NCI-H2029 treated with DMSO at 0.1 percent for 48 hours (cell line): ENCODE results near the gene SCRN1.

Experiments used
- DNase-seq: peaks from one replicate; lab custom pipeline; 2025; lab: John Stamatoyannopoulos, UW

SCRN1 gene

DNA sequence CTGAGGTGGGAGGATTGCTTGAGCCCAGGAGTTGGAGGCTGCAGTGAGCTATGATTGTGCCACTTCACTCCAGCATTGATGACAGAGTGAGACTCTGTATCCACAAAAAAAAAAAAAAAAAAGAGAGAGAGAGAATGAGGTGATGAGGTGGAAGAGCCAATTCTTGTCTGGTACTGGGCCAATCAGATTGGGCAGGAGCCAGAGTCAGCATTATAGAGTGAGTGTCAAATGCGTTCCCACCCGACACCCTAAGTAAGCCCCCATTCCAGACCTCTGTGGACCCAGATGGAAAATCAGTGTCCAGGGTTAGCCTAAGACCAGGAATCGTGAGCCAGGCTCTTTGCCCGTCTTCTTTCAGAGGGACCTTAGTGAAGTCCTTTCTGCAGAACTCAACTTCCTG, 99.3 kb downstream of the SCRN1 start:
- DNase-seq, result no peak

DNA sequence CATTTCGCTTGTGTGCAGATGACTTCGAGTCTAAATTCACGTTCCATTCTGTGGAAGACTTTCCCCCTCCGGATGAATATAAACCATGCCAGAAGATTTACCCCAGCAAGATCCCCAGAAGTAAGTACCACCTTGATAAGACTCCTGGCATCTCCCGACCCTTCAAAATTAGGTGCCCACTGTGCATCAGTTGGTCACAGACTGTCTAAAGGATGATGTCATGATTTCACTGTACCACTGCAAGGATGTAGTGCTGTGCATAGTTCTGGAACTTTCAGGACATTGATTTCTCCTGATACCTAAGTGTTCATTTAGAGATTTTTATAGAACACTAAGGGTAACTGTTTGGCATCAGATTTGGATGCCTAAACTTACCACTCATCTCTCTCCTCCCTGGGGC, 100.3 kb downstream of the SCRN1 start:
- no peak for DNase-seq

DNA sequence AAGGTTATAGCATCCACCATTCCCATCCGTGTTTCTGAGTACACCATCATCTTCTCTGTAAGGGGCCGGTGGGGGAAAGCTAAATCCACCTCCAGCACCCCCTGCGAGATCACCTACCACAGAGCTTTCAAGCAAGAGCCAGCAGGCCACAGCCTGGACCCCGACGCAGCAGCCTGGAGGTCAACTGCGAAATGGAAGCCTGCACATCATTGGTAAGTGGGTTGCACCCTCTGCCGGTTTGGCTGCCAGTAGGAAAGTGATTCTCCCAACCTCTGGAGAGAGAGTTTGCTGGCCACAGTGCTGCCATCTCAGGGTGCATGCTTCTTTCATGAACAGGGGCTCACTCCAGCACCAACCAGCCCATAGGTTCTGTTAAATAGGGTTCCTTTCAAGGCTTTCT, 101.6 kb downstream of the SCRN1 start:
- DNase-seq, result no peak

DNA sequence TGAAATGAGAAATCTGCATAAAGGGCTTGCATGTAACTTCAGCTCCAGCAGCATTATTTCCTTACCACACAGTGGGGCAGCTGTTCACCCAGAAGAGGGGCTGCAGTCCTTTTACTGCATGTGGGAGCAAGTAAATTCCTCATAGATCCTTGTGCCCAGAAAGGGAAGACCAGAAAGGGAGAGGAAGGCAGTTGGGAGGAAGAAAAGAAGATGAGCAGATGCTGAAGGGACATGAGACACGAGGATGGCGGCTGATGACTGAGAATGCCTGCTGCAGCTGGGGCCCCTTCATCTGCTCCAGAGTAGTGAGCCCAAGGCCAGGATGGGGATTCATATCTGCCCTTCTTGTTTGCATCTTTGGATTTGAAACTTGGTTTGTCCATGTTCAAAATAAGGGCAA, 102.8 kb downstream of the SCRN1 start:
- DNase-seq, result no peak

DNA sequence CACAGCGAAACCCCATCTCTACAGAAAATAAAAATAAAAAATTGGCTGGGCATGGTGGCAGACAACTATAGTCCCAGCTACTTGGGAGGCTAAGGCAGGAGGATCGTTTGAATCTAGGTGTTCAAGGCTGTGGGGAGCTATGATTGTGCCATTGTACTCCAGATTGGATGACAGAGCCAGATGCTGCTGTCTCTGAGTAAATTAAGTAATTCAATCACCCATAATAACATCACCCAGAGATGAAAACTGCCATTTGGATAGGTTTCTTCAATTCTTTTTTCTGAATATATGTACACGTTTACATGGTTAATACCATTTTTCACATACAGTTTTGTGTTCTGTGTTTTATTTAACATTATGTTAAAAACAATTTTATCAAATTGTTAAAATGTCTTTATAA, 104.0 kb downstream of the SCRN1 start:
- no peak for DNase-seq

DNA sequence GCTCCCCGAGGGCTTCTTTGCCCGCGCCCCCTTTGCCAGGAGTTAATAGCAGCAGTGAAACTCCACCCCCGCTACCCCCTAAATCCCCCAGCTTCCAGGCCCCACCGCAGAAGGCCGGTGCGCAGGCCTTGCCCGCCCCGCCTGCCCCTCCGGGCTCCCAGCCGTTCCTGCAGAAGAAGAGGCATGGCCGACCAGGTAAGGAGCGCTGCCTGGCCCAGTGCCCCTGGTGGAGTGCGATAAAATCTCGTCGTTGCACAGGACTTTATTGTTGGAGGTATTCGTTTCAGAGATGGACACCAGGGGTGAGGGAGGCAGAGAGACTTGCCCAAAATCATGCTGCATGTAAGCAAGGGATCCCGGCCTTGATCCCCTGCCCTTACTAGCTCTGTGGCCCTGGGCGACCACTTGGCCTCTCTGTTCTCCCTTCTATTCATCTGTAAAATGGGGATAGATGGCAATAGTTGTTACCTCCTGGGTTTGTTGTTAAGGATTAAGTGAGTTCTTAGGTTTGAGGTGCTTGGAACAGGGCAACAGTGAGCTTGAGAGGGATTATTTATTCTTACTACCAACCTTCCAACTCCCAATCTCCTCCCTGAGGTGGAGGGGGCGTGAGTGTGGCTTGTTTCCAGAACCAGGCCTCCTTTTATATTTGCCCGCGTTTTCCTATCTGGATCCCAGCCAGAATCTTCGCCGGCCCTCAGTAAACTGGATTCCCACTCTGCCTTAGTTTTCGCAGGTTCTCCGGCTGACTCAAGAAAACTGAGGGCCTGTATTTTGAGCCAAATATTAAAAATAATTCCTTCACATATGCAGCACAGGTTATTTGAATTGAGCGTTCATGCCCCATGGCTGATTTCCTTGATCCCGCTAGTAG, 105.0 kb downstream of the SCRN1 start:
- peak; percentile 48 for DNase-seq

DNA sequence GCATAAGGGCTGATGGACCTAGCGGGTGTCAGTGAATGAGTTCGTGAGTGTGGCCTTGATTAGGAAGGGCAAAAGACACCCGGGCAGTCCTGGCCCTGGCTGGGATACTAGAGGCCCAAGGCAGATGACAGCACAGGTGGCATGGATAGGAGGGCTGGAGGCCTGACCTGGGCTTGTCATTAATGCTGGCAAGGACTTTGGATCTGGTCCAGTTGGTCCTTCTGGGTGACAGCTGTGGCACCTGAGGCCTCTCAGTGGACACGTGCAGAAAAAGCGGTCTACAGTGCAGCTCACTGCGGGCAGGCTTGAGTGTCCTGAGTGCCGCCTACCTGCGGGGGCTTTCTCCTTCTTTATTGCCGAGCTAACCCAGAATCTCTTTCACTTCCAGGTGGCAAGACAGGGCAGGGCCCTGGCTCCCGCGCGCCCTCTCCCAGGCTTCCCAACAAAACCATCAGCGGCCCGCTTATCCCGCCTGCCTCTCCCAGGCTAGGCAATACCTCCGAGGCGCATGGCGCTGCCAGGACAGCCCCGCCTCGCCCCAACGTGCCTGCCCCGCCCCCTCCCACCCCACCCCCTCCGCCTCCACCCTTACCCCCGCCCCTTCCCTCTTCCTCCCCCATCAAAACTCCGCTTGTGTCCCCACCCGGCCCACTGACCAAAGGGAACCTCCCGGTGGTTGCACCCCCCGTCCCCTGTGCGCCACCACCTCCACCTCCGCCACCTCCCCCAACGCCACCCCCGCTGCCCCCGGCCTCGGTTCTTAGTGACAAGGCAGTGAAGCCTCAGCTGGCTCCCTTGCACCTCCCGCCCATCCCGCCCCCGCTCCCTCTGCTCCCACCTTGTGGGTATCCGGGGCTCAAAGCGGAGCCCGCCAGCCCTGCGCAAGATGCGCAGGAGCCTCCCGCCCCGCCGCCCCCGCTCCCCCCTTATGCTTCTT, 105.9 kb downstream of the SCRN1 start:
- no peak for DNase-seq

DNA sequence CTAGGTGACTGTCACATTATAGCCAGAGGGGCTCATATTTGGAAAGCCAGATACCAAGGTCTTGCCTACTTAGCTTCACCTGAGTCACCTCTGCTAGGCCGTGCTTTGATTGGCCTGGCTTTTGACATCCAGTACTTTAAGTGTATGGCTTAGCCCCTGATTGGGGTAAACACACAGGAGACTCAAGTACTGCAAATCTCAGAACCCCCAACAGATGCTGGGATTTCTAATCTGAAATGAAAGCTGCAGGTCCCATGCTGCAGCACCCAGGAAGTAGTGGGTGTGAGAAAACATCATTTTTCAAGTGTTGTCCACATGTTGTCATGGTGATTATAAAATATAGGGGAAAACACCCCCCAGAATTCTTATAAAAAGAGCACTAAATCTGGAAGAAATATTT, 107.1 kb downstream of the SCRN1 start:
- DNase-seq, result no peak

DNA sequence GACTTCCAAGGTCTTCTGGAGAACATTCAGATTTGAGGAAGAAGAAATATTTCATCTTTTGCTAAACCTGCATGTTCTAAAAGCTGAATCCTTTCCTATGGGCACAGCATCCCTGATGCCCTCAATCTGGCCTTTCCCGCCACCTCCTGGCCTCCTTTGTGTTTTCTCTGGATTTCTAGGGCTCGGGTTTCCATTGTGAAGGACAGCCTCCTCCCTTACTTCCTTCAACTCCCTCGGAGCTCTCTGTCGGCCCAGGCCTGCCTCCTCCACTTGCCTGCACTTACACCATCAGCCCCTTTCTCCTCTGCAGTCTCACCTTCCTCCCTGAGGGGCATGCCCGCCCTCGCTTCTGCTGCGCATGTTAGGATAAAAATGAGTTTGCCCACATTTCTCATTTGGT, 107.9 kb downstream of the SCRN1 start:
- no peak for DNase-seq

DNA sequence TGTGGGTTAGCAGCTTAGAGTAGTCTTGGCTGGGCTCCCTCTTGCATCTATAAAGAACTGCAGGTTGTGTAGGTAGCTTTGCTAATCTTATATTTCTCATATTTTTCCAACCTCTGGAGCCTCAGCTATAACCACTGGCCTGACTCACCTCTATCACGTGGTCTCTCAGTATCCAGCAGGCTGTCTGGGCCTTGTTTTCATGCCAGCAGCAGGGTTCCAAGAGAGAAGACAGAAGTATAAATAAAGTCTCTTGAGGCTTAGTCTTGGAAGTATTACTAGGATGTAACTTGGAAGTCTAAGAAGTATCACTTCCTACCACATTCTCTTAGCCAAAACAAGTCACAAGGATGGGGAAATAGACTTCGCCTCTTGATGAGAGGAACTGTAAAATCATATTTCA, 110.0 kb downstream of the SCRN1 start:
- no peak for DNase-seq

DNA sequence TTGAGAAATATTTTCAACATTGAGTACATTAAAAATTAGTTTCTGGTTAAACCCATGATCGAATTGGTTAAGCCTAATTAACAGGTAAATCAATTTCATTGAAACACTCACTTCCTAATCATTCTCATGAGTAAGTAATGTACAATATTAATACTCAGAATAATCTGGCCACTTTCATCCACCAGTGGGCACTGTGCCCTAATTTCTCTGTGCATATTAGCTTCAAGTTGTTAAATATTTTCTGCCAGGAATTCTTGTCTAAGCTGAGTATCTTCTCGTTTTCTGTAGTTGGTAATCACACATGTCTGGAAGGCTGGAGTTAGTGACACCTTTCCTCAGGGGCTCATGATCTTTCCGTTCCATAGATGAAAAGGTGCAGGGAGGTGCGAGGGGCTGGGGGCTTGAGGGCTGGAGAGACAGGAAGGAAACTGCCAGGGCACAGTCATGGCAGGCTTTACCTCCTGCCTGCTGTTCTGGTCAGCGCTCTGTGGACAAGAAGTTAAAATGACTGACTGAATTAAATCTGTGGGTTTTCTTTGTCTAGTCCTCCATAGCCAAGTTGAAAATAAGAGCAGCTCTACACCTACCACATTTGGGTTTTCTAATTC, 111.4 kb downstream of the SCRN1 start:
- peak; percentile 7 for DNase-seq

DNA sequence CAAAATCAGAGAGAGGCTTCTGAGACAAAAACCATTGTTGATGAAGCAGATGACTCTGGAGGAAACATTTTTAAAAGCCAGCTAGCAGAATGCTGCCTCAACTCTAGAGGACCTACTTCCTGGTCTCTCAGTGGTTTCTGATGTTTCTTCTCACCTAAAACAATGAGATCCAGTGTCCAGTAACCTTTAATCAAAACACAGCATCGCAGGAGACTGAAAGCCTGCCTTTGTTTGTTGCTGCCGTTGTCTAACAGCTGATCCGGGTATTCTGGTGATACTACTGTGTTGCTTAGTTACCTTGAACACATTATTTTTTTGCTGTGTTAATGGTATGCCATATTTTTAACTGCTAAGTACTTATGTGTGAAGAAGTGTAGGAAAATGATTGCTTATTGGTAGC, 112.4 kb downstream of the SCRN1 start:
- DNase-seq, result no peak

DNA sequence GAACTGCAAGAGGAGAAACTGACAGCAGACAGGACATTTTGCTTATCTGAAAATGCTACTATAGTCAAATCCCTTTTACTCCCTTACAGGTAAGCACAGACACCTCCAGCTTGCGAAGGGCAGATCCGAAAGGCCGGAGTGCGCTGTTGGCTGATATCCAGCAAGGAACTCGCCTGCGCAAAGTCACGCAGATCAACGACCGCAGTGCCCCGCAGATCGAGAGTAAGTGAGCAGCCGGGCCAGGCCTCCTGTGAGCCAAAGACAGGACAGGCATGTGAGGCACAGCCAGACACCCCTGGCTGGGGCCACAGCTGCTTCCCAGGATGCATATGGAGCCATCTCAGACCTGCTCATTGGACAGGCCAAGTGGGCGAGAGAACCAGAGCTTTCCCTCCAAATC, 113.9 kb downstream of the SCRN1 start:
- no peak for DNase-seq

DNA sequence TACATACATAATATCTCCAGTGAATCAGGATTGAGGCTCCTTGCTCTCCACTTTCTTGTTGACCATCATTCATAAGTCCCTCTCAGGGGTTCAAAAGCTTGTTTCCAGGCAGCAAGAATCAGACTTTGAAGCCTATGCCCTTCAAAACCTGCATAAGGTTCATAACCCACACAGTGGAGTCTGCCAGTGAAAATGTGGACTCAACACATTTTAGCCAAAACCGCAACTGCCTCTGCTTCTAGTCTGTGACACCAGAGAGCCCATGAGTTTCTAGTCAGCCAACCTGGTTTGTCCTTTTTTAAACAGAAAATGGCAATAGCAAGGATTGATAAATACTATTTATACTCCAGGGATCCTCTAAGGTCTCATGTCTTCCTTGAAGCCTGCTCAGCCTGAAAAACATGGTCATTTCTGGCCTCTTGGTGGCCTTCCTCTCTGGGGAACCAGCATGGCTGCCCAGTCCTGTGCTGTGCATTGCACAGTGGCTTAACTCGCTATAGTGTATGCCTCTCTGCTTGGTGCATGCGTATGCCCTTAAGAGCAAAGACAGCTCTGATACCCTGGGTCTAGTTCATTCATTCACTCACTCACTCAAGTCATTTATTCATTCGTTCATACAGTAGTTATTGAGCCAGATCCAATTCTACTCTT, 115.8 kb downstream of the SCRN1 start:
- no peak for DNase-seq

DNA sequence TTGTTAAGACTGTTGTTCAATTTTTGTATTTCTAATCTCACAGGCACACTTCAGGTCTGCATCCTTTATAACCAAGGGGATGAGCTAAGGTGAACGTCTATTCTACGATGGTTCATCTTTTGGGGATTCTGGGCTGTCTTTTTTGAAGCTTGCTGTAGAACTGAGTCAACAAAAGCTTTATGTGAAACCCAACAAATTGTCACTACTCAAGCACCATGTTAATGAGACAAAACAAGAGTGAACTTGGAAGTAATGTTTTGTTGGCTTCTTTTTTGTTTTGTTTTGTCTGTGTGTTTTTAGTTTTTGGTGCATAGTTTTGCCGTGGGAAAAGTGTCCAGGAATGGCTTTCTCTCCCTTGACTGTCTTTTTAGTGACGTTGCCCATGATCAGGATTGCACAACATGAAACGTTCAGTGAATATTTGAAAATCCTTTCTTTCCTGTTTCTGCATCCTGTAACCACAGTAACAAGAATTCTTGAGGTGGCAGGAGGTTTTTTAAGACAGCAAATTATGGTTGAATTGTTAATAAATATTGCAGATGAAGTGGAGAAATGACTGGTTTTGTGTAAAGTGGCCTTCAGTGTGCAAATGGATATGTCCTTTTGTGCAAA, 117.7 kb downstream of the SCRN1 start:
- no peak for DNase-seq
